GM12892 (cell line): ENCODE data around the gene DIP2B.

ENCODE experiments used
- POLR2A ChIP-seq: IDR thresholded peaks from 2 replicates; pipeline ENCODE4 v1.6.1; 2011; ENCODE audit warnings: low read depth, low read length, control low read depth
- POLR2AphosphoS5 ChIP-seq: IDR thresholded peaks from 2 replicates; pipeline ENCODE4 v1.6.1; 2011; ENCODE audit warnings: low read depth, low read length, control low read depth

- TF ChIP-seq POLR2A = no peak
- no peak for TF ChIP-seq POLR2AphosphoS5
Measured at GRCh38 chr12:50625029-50625925, 120.5 kb downstream of the DIP2B start.
